Endothelial cell of umbilical vein (primary cell): Measurements from ENCODE around the gene SPRED2. TPM values are rescaled to one million over a fixed set of nuclear protein-coding genes. Genes with fewer than 3 reads are reported as not detected.

Experiments
- BruUV-seq: library from RNA; stranded (reverse); fragments of 400-500 nt; replicated peaks from 2 replicates; lab custom pipeline; 2021; lab: Mats Ljungman, UMichigan
- CTCF ChIA-PET: fragments of 300-600, 350-600 bp; sonication (Branson Sonifier 250); formaldehyde crosslinking; loops from one replicate; lab custom pipeline; 2021; ENCODE audit warnings: antibody characterized with exemption, inconsistent platforms; lab: Charles Lee
- POLR2A ChIA-PET: fragments of 300-600, 350-600 bp; sonication (Branson Sonifier 250); formaldehyde crosslinking; loops from one replicate; lab custom pipeline; 2021; ENCODE audit warnings: antibody characterized with exemption, inconsistent platforms; lab: Charles Lee
- DNase-seq: peaks from one replicate; pipeline ENCODE4 v3.0.0-alpha.2; 2011; ENCODE audit warnings: low read depth, low spot score
- FAIRE-seq: peaks from 2 replicates; lab custom pipeline; 2011; peaks lifted over from hg19 to GRCh38; lab: Jason Lieb, UNC
- H2AFZ ChIP-seq: 2 replicates; pipeline ENCODE4 v1.6.0; 2012; ENCODE audit warnings: low read depth, low read length, control low read depth, inconsistent platforms
- H3K27ac ChIP-seq: 2 replicates; pipeline ENCODE4 v1.5.1; 2011; ENCODE audit warnings: low read depth, mild to moderate bottlenecking, control low read depth, low read length, moderate library complexity; ENCODE audit not compliant: insufficient read depth
- H3K27me3 ChIP-seq, 2 experiments: 2 replicates each; pipeline versions ENCODE4 v1.6.0 to v1.6.1; 2011; ENCODE audit warnings: low read length in 2 of 2, mixed read lengths in 1 of 2; ENCODE audit not compliant: control insufficient read depth in 2 of 2, insufficient read depth in 2 of 2
- H3K36me3 ChIP-seq, 2 experiments: 2 replicates in 1 of 2; 3 replicates in 1 of 2; pipeline ENCODE4 v1.5.1; 2011; ENCODE audit warnings: low read length in 2 of 2, mild to moderate bottlenecking in 1 of 2, moderate library complexity in 1 of 2; ENCODE audit not compliant: control insufficient read depth in 2 of 2, insufficient read depth in 2 of 2; ENCODE audit errors: extremely low read depth in 1 of 2
- H3K4me1 ChIP-seq: 3 replicates; pipeline ENCODE4 v1.5.1; 2011; ENCODE audit warnings: mild to moderate bottlenecking, low read length; ENCODE audit not compliant: control insufficient read depth, insufficient read depth; ENCODE audit errors: extremely low read depth
- H3K4me2 ChIP-seq: 2 replicates; pipeline ENCODE4 v1.6.1; 2011; ENCODE audit warnings: low read length, control low read depth, mixed read lengths; ENCODE audit not compliant: insufficient read depth
- H3K4me3 ChIP-seq, 3 experiments: fragments of 200-600 bp in 1 of 3; sonication (generic), shearing (Covaris generic) in 1 of 3; replicated peaks in 1 of 3; 2 replicates each; pipeline ENCODE4 v1.5.1; 2011 to 2016; ENCODE audit warnings: control low read depth in 3 of 3, low read length in 3 of 3, mild to moderate bottlenecking in 2 of 3, inconsistent platforms in 1 of 3, low read depth in 1 of 3, moderate library complexity in 1 of 3; ENCODE audit not compliant: insufficient read depth in 1 of 3
- H3K79me2 ChIP-seq: 2 replicates; pipeline ENCODE4 v1.6.0; 2012; ENCODE audit warnings: low read length, inconsistent platforms; ENCODE audit not compliant: control insufficient read depth, insufficient read depth
- H3K9ac ChIP-seq: replicated peaks from 2 replicates; pipeline ENCODE3; 2011; ENCODE audit warnings: low read length, control low read depth; ENCODE audit not compliant: insufficient read depth; ENCODE audit errors: extremely low read depth
- H3K9me1 ChIP-seq: replicated peaks from 3 replicates; pipeline ENCODE4 v1.6.0; 2011; ENCODE audit warnings: mild to moderate bottlenecking, low read length; ENCODE audit not compliant: control insufficient read depth, insufficient read depth; ENCODE audit errors: extremely low read depth
- H3K9me3 ChIP-seq: replicated peaks from 2 replicates; pipeline ENCODE4 v1.5.1; 2012; ENCODE audit warnings: low read length, inconsistent platforms; ENCODE audit not compliant: control insufficient read depth, insufficient read depth
- H4K20me1 ChIP-seq: replicated peaks from 2 replicates; pipeline ENCODE3; 2011; ENCODE audit warnings: mild to moderate bottlenecking, low read length; ENCODE audit not compliant: control insufficient read depth, insufficient read depth; ENCODE audit errors: extremely low read depth
- CTCF ChIP-seq, 2 donors: IDR thresholded peaks; 1 replicate in 1 of 2; 2 replicates in 1 of 2; pipeline ENCODE4 v1.5.1; 2011; ENCODE audit warnings: low read length in 2 of 2, mild to moderate bottlenecking in 2 of 2, moderate library complexity in 2 of 2, control low read depth in 1 of 2, inconsistent platforms in 1 of 2, low read depth in 1 of 2; ENCODE audit not compliant: insufficient read depth in 1 of 2; ENCODE audit errors: extremely low read depth in 1 of 2
- EZH2 ChIP-seq: IDR thresholded peaks from 2 replicates; pipeline ENCODE4 v1.6.1; 2012; ENCODE audit warnings: borderline replicate concordance, low read depth, mild to moderate bottlenecking, moderate library complexity, low read length, inconsistent platforms; ENCODE audit not compliant: severe bottlenecking
- FOS ChIP-seq: IDR thresholded peaks from 2 replicates; pipeline ENCODE4 v1.6.1; 2011; ENCODE audit warnings: mild to moderate bottlenecking, low read length, moderate library complexity, borderline replicate concordance; ENCODE audit not compliant: insufficient read depth
- GATA2 ChIP-seq: IDR thresholded peaks from 2 replicates; pipeline ENCODE4 v1.7.0; 2011; ENCODE audit warnings: low read depth, mild to moderate bottlenecking, moderate library complexity, mixed read lengths, low read length; ENCODE audit not compliant: insufficient read length, insufficient read depth
- JUN ChIP-seq: IDR thresholded peaks from 2 replicates; pipeline ENCODE4 v1.6.1; 2011; ENCODE audit warnings: borderline replicate concordance, low read depth; ENCODE audit not compliant: insufficient read length, insufficient read depth
- MAX ChIP-seq: IDR thresholded peaks from 2 replicates; pipeline ENCODE4 v1.6.1; 2011; ENCODE audit not compliant: insufficient read depth, insufficient read length
- MYC ChIP-seq: IDR thresholded peaks from one replicate; pipeline ENCODE4 v1.6.1; 2011; ENCODE audit warnings: mild to moderate bottlenecking, low read depth, low read length
- POLR2A ChIP-seq: IDR thresholded peaks from 2 replicates; pipeline ENCODE4 v1.6.1; 2012; ENCODE audit warnings: low read depth, mild to moderate bottlenecking, control low read depth, low read length
- POLR2AphosphoS5 ChIP-seq: IDR thresholded peaks from 2 replicates; pipeline ENCODE4 v1.6.1; 2012; ENCODE audit warnings: low read depth, mild to moderate bottlenecking, control low read depth, low read length, moderate library complexity; ENCODE audit not compliant: insufficient read depth
- dilution Hi-C: fragments of 300-500 bp; cut with MboI; formaldehyde crosslinking; loops from one replicate; pipeline ENCODE4 v1.15.0; 2019; ENCODE audit warnings: low sequenced_read_pairs; ENCODE audit not compliant: extremely low pct_ligation_motif_present
- intact Hi-C: fragments of 100-400 bp; cut with micrococcal nuclease; formaldehyde crosslinking; loops from one replicate; pipeline ENCODE4 v1.10.0; 2022
- polyA plus RNA-seq, 4 experiments: library from polyadenylated mRNA; depleted of rRNA in 3 of 4; stranded (reverse) in 3 of 4; unstranded in 1 of 4; fragments of >200 nt; gene quantifications; 2 replicates each; pipeline versions ENCODE4 v1.2.1 to v1.2.3, GENCODE V29; 2011 to 2012; ENCODE audit warnings: missing spikeins in 1 of 4
- total RNA-seq: library from RNA; stranded (reverse); gene quantifications from 2 replicates; pipeline ENCODE4 v1.2.3, GENCODE V29; 2021

Gene SPRED2
- total and polyA plus RNA-seq, 2 donors (not counting 3 experiments of a cell fraction or from before 2014, with no cell fraction given): 3.6 to 9.6 TPM

GRCh38 chr2:65431421-65432226 lies 775 bp downstream of the SPRED2 start:
- Histone ChIP-seq H3K9ac (peak overlapping the region; percentile 64), H3K4me2 (peak overlapping the region; percentile 72), H3K27me3 (peaks cover 23 to 36% of the 10 kb centered on the region in 2 experiments), H3K4me1 (peaks cover 13% of the 10 kb centered on the region), H3K79me2 (no peaks in the 10 kb centered on the region), H3K36me3 (no peaks in the 10 kb centered on the region), H3K9me1 (no peaks in the 10 kb centered on the region), H2AFZ (peak overlapping the region; percentile 72), H3K27ac (no peak overlapping the region), H3K9me3 (no peaks in the 10 kb centered on the region), H4K20me1 (peaks cover 5% of the 10 kb centered on the region), H3K4me3 (peak overlapping the region; percentile 72 to 82 (median 73))
- TSS peak; percentile 11 for BruUV-seq
- DNase-seq (peak; percentile 25), FAIRE-seq (no peak)
- TF ChIP-seq JUN: no peak
- no peak for TF ChIP-seq POLR2A
- no peak for TF ChIP-seq FOS
- TF ChIP-seq GATA2: no peak
- no peak for TF ChIP-seq POLR2AphosphoS5
- no peak for TF ChIP-seq CTCF (IDR thresholded peaks at IDR 0.05; ENCODE audit: extremely low read depth in 1 of 2, insufficient read depth in 1 of 2, low read depth in 1 of 2, low read length in 2 of 2)
- TF ChIP-seq MYC: no peak
- TF ChIP-seq EZH2: no peak
- TF ChIP-seq MAX: no peak
- intact Hi-C loops: loop anchor here (1.0 to 10.0 kb wide), 7 partner anchors 11 to 1003 kb away; partner anchors contain the start of genes CEP68, MEIS1 and RAB1A
- CTCF ChIA-PET: interaction anchor here (2.0 to 5.4 kb wide), 2 partner anchors 81 to 167 kb away, joined by 4 to 20 read pairs; no protein-coding TSS in a partner anchor
- dilution Hi-C loops: no loop called here
- POLR2A ChIA-PET: no interaction called here
